Nephron (organoid): ENCODE results near the gene ZNF841.

ENCODE experiments used
- H3K27ac Mint-ChIP-seq, 3 experiments: 2 replicates each; pipeline ENCODE4 v1.8.0; 2020; ENCODE audit warnings: mixed read lengths in 3 of 3, mild to moderate bottlenecking in 2 of 3, moderate library complexity in 1 of 3
- H3K27me3 Mint-ChIP-seq: 2 replicates; pipeline ENCODE4 v1.8.0; 2021; ENCODE audit warnings: low read depth, mild to moderate bottlenecking, moderate library complexity, mixed read lengths
- H3K36me3 Mint-ChIP-seq: 2 replicates; pipeline ENCODE4 v1.8.0; 2020; ENCODE audit warnings: low read depth, mixed read lengths
- H3K4me1 Mint-ChIP-seq: 2 replicates; pipeline ENCODE4 v1.8.0; 2020; ENCODE audit warnings: mixed read lengths
- H3K4me3 Mint-ChIP-seq, 3 experiments: 2 replicates each; pipeline ENCODE4 v1.8.0; 2020; ENCODE audit warnings: mild to moderate bottlenecking in 3 of 3, mixed read lengths in 3 of 3, moderate library complexity in 2 of 3
- H3K9me3 Mint-ChIP-seq: 2 replicates; pipeline ENCODE4 v1.8.0; 2020; ENCODE audit warnings: mixed read lengths
- CTCF ChIP-seq, 3 experiments: fragments of 200-600 bp; sonication (generic); IDR thresholded peaks; one replicate each; pipeline ENCODE4 v1.5.0; 2021; ENCODE audit warnings: antibody characterized with exemption in 3 of 3; ENCODE audit not compliant: unreplicated experiment in 3 of 3

The ZNF841 gene

GRCh38 chr19:52095172-52096014, at the start of gene ZNF841:
Gene ZNF841, minus strand, starts transcription at chr19:52095765. Its CDS starts 10,964 bp downstream, at chr19:52084801.
- peaks cover 80% of the 10 kb centered on the region for H3K9me3 Mint-ChIP-seq
- no peak for TF ChIP-seq CTCF (IDR thresholded peaks at IDR 0.05; ENCODE audit: unreplicated experiment in 3 of 3)
- H3K4me3 Mint-ChIP-seq: peak within 1 kb of the TSS; percentile 94 to 95 (median 95)
- peaks cover 54% of the 10 kb centered on the region for H3K36me3 Mint-ChIP-seq
- peaks cover 13% of the 10 kb centered on the region for H3K4me1 Mint-ChIP-seq
- no peaks in the 10 kb centered on the region for H3K27me3 Mint-ChIP-seq
- H3K27ac Mint-ChIP-seq: peak within 1 kb of the TSS; percentile 81 to 95 (median 88)

GRCh38 chr19:52142001-52142595, 46.5 kb upstream of the ZNF841 start:
- H3K9me3 Mint-ChIP-seq: peaks cover 36% of the 10 kb centered on the region

GRCh38 chr19:52141203-52141602, 45.6 kb upstream of the ZNF841 start:
- peaks cover 35% of the 10 kb centered on the region for H3K9me3 Mint-ChIP-seq
- no peak for TF ChIP-seq CTCF (IDR thresholded peaks at IDR 0.05; ENCODE audit: unreplicated experiment in 3 of 3)
- H3K27ac Mint-ChIP-seq: peak overlapping the region in 2 of 3 experiments; percentile 28 to 60
- no peaks in the 10 kb centered on the region for H3K27me3 Mint-ChIP-seq
- H3K36me3 Mint-ChIP-seq: peaks cover 37% of the 10 kb centered on the region
- peaks cover 14% of the 10 kb centered on the region for H3K4me1 Mint-ChIP-seq
- peak overlapping the region; percentile 14 to 68 (median 49) for H3K4me3 Mint-ChIP-seq

More at GRCh38 chr19:52142001-52142595, 46.5 kb upstream of the ZNF841 start:
- TF ChIP-seq CTCF (IDR thresholded peaks at IDR 0.05; ENCODE audit: unreplicated experiment in 3 of 3): no peak
- Mint-ChIP-seq H3K4me1 (peaks cover 14% of the 10 kb centered on the region), H3K27ac (no peak overlapping the region), H3K27me3 (no peaks in the 10 kb centered on the region), H3K36me3 (peaks cover 37% of the 10 kb centered on the region), H3K4me3 (peak overlapping the region in 1 of 3 experiments; percentile 49)

GRCh38 chr19:52140032-52140710, 44.6 kb upstream of the ZNF841 start:
- Mint-ChIP-seq H3K27me3 (no peaks in the 10 kb centered on the region), H3K27ac (peak overlapping the region; percentile 88 to 98 (median 97)), H3K36me3 (peaks cover 47% of the 10 kb centered on the region), H3K4me3 (peak overlapping the region; percentile 96 to 99 (median 96)), H3K9me3 (peaks cover 39% of the 10 kb centered on the region), H3K4me1 (peaks cover 14% of the 10 kb centered on the region)
- no peak for TF ChIP-seq CTCF (IDR thresholded peaks at IDR 0.05; ENCODE audit: unreplicated experiment in 3 of 3)

- Mint-ChIP-seq H3K4me3 (peak within 1 kb of the TSS; percentile 96 to 99 (median 96)), H3K9me3 (peaks cover 47% of the 10 kb centered on the region), H3K36me3 (peaks cover 49% of the 10 kb centered on the region), H3K4me1 (peaks cover 14% of the 10 kb centered on the region), H3K27ac (peak within 1 kb of the TSS; percentile 88 to 98 (median 97)), H3K27me3 (no peaks in the 10 kb centered on the region)
- TF ChIP-seq CTCF (IDR thresholded peaks at IDR 0.05; ENCODE audit: unreplicated experiment in 3 of 3): peak; percentile 69 to 83 (median 70)
These were observed 43.9 kb upstream of the ZNF841 start, which contains the start of gene ZNF616 for GRCh38 chr19:52139252-52140031. Gene ZNF616, minus strand, starts transcription at chr19:52139938. Its CDS starts 9,426 bp downstream, at chr19:52130512.
